H1 (cell line): ENCODE measurements around the gene PDXP.

ENCODE experiments used
- BCL11A ChIP-seq, 2 experiments: IDR thresholded peaks; one replicate each; pipeline ENCODE4 v1.6.1; 2011; ENCODE audit warnings: low read depth in 2 of 2, low read length in 2 of 2, mild to moderate bottlenecking in 2 of 2
- CEBPB ChIP-seq: IDR thresholded peaks from 2 replicates; pipeline ENCODE4 v1.6.1; 2012; ENCODE audit warnings: low read depth, low read length
- CHD1 ChIP-seq: IDR thresholded peaks from 2 replicates; pipeline ENCODE4 v1.6.1; 2012; ENCODE audit warnings: low read depth, low read length, improper control_type of control experiment
- E2F6 ChIP-seq: IDR thresholded peaks from 2 replicates; pipeline ENCODE4 v1.6.1; 2012; ENCODE audit warnings: inconsistent platforms
- EP300 ChIP-seq, 2 experiments: IDR thresholded peaks; 1 replicate in 1 of 2; 2 replicates in 1 of 2; pipeline ENCODE4 v1.6.1; 2011 to 2012; ENCODE audit warnings: low read depth in 2 of 2, low read length in 2 of 2, mild to moderate bottlenecking in 2 of 2, borderline replicate concordance in 1 of 2, inconsistent platforms in 1 of 2, moderate library complexity in 1 of 2
- GABPA ChIP-seq: IDR thresholded peaks from 2 replicates; pipeline ENCODE4 v1.6.1; 2011; ENCODE audit warnings: mild to moderate bottlenecking, low read length, moderate library complexity, borderline replicate concordance; ENCODE audit not compliant: insufficient read depth
- MAX ChIP-seq: IDR thresholded peaks from 2 replicates; pipeline ENCODE4 v1.6.1; 2012; ENCODE audit warnings: inconsistent platforms
- POLR2A ChIP-seq, 2 experiments: IDR thresholded peaks; 1 replicate in 1 of 2; 2 replicates in 1 of 2; pipeline ENCODE4 v1.6.1; 2011; ENCODE audit warnings: low read depth in 2 of 2, low read length in 2 of 2, mild to moderate bottlenecking in 2 of 2; ENCODE audit errors: control extremely low read depth in 1 of 2
- RFX5 ChIP-seq: IDR thresholded peaks from 2 replicates; pipeline ENCODE4 v1.6.1; 2011; ENCODE audit warnings: low read depth, low read length, improper control_type of control experiment, borderline replicate concordance
- SIN3A ChIP-seq, 2 experiments: IDR thresholded peaks in 1 of 2; conservative IDR thresholded peaks in 1 of 2; 2 replicates each; pipeline ENCODE4 v1.6.1; 2011 to 2012; ENCODE audit warnings: low read length in 2 of 2, improper control_type of control experiment in 1 of 2, low read depth in 1 of 2, mild to moderate bottlenecking in 1 of 2
- SP1 ChIP-seq: IDR thresholded peaks from 2 replicates; pipeline ENCODE4 v1.6.1; 2011; ENCODE audit warnings: low read depth, low read length
- ZNF274 ChIP-seq: IDR thresholded peaks from 2 replicates; pipeline ENCODE4 v1.7.0; 2012; ENCODE audit warnings: low read length, borderline replicate concordance; ENCODE audit errors: extremely low read depth
- TF ChIP-seq, protein P1 (sequence below), 3 experiments: IDR thresholded peaks; 1 replicate in 2 of 3; 2 replicates in 1 of 3; pipeline versions ENCODE4 v1.5.1 to v1.6.1; 2011; ENCODE audit warnings: low read length in 3 of 3, mild to moderate bottlenecking in 3 of 3, inconsistent platforms in 2 of 3, low read depth in 1 of 3, moderate library complexity in 1 of 3; ENCODE audit not compliant: insufficient read depth in 1 of 3; ENCODE audit errors: control extremely low read depth in 1 of 3

GRCh38 chr22:37703906-37704305 is 45.4 kb downstream of the PDXP start:
- TF ChIP-seq, protein P1, sequence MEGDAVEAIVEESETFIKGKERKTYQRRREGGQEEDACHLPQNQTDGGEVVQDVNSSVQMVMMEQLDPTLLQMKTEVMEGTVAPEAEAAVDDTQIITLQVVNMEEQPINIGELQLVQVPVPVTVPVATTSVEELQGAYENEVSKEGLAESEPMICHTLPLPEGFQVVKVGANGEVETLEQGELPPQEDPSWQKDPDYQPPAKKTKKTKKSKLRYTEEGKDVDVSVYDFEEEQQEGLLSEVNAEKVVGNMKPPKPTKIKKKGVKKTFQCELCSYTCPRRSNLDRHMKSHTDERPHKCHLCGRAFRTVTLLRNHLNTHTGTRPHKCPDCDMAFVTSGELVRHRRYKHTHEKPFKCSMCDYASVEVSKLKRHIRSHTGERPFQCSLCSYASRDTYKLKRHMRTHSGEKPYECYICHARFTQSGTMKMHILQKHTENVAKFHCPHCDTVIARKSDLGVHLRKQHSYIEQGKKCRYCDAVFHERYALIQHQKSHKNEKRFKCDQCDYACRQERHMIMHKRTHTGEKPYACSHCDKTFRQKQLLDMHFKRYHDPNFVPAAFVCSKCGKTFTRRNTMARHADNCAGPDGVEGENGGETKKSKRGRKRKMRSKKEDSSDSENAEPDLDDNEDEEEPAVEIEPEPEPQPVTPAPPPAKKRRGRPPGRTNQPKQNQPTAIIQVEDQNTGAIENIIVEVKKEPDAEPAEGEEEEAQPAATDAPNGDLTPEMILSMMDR (IDR thresholded peaks at IDR 0.05; ENCODE audit: control extremely low read depth in 1 of 3, insufficient read depth in 1 of 3, low read depth in 1 of 3, low read length in 3 of 3) = no peak
- TF ChIP-seq SP1 (no peak), ZNF274 (no peak), EP300 (IDR thresholded peaks at IDR 0.05; ENCODE audit: borderline replicate concordance in 1 of 2, low read depth in 2 of 2, low read length in 2 of 2) (no peak), MAX (no peak), CHD1 (no peak), POLR2A (IDR thresholded peaks at IDR 0.05; ENCODE audit: control extremely low read depth in 1 of 2, low read depth in 2 of 2, low read length in 2 of 2) (no peak), RFX5 (no peak), CEBPB (no peak), BCL11A (IDR thresholded peaks at IDR 0.05; ENCODE audit: low read depth in 2 of 2, low read length in 2 of 2) (no peak), E2F6 (no peak), SIN3A (conservative IDR thresholded peaks at IDR 0.05 in 1 of 2, IDR thresholded peaks at IDR 0.05 in 1 of 2; ENCODE audit: low read depth in 1 of 2, low read length in 2 of 2) (no peak), GABPA (no peak)
